Mucosa of rectum (tissue), 2 donors: ENCODE measurements around the gene CYP4F12.

Source experiments
- H3K27ac ChIP-seq, 2 donors: one replicate each; pipeline ENCODE4 v1.7.0; 2013; ENCODE audit warnings: inconsistent platforms in 2 of 2, low read depth in 2 of 2, low read length in 2 of 2
- H3K27me3 ChIP-seq, 2 donors: one replicate each; pipeline ENCODE4 v1.7.0; 2013; ENCODE audit warnings: low read length in 2 of 2; ENCODE audit not compliant: control insufficient read depth in 2 of 2, insufficient read depth in 2 of 2
- H3K36me3 ChIP-seq, 2 donors: one replicate each; pipeline ENCODE4 v1.7.0; 2013; ENCODE audit warnings: low read length in 2 of 2; ENCODE audit not compliant: control insufficient read depth in 2 of 2, insufficient read depth in 2 of 2
- H3K4me1 ChIP-seq, 2 donors: one replicate each; pipeline ENCODE4 v1.7.0; 2013; ENCODE audit warnings: low read length in 2 of 2, mild to moderate bottlenecking in 1 of 2; ENCODE audit not compliant: control insufficient read depth in 2 of 2, insufficient read depth in 2 of 2
- H3K4me3 ChIP-seq, 2 donors: one replicate each; pipeline ENCODE4 v1.7.0; 2013; ENCODE audit warnings: low read length in 2 of 2
- H3K9ac ChIP-seq, 2 donors: one replicate each; pipeline ENCODE4 v1.7.0; 2013; ENCODE audit warnings: low read length in 2 of 2, low read depth in 1 of 2, mild to moderate bottlenecking in 1 of 2
- H3K9me3 ChIP-seq, 2 donors: one replicate each; pipeline ENCODE4 v1.7.0; 2013; ENCODE audit warnings: low read length in 2 of 2; ENCODE audit not compliant: control insufficient read depth in 2 of 2
- donor health status: healthy.
- donor health status: Normal muscosa, but diverticular disease.

Gene CYP4F12

GRCh38 chr19:15714638-15715037 lies 41.8 kb downstream of the CYP4F12 start:
- Histone ChIP-seq H3K27me3 (no peaks in the 10 kb centered on the region), H3K9me3 (no peaks in the 10 kb centered on the region), H3K4me3 (no peak overlapping the region), H3K27ac (no peak overlapping the region), H3K9ac (no peak overlapping the region), H3K36me3 (no peaks in the 10 kb centered on the region), H3K4me1 (peaks cover 5 to 9% of the 10 kb centered on the region in 2 donors)

GRCh38 chr19:15715642-15716041 lies 42.8 kb downstream of the CYP4F12 start:
- Histone ChIP-seq H3K27me3 (no peaks in the 10 kb centered on the region), H3K4me3 (no peak overlapping the region), H3K4me1 (peaks cover 5 to 9% of the 10 kb centered on the region in 2 donors), H3K9me3 (no peaks in the 10 kb centered on the region), H3K9ac (no peak overlapping the region), H3K36me3 (no peaks in the 10 kb centered on the region), H3K27ac (peak overlapping the region in 1 of 2 donors; percentile 66)

GRCh38 chr19:15717809-15718208 lies 44.9 kb downstream of the CYP4F12 start:
- Histone ChIP-seq H3K27me3 (peaks cover 1 to 4% of the 10 kb centered on the region in 2 donors), H3K9ac (no peak overlapping the region), H3K27ac (no peak overlapping the region), H3K4me1 (peaks cover 5 to 9% of the 10 kb centered on the region in 2 donors), H3K36me3 (no peaks in the 10 kb centered on the region), H3K4me3 (no peak overlapping the region), H3K9me3 (no peaks in the 10 kb centered on the region)

- Histone ChIP-seq H3K4me3 (no peak overlapping the region), H3K9ac (no peak overlapping the region), H3K36me3 (no peaks in the 10 kb centered on the region), H3K27ac (no peak overlapping the region), H3K4me1 (peaks cover 2 to 3% of the 10 kb centered on the region in 2 donors), H3K27me3 (peaks cover 9 to 15% of the 10 kb centered on the region in 2 donors), H3K9me3 (no peaks in the 10 kb centered on the region)
Observed at GRCh38 chr19:15721268-15721667, 48.4 kb downstream of the CYP4F12 start.

GRCh38 chr19:15722956-15723355 lies 50.1 kb downstream of the CYP4F12 start:
- Histone ChIP-seq H3K36me3 (no peaks in the 10 kb centered on the region), H3K4me3 (no peak overlapping the region), H3K27ac (no peak overlapping the region), H3K9ac (no peak overlapping the region), H3K9me3 (no peaks in the 10 kb centered on the region), H3K27me3 (peaks cover 9 to 17% of the 10 kb centered on the region in 2 donors), H3K4me1 (no peaks in the 10 kb centered on the region)

- Histone ChIP-seq H3K36me3 (no peaks in the 10 kb centered on the region), H3K9ac (no peak within 1 kb of the TSS)
Observed at GRCh38 chr19:15727724-15728123, 54.8 kb downstream of the CYP4F12 start, which contains the start of gene OR10H2. OR10H2 (plus strand) TSS chr19:15728024; CDS start chr19:15728044, 20 bp downstream.

GRCh38 chr19:15730538-15730937 lies 57.7 kb downstream of the CYP4F12 start:
- no peaks in the 10 kb centered on the region for H3K9me3 ChIP-seq
- H3K27ac ChIP-seq: no peak overlapping the region
- H3K4me1 ChIP-seq: no peaks in the 10 kb centered on the region
- no peak overlapping the region for H3K9ac ChIP-seq
- no peak overlapping the region for H3K4me3 ChIP-seq
- no peaks in the 10 kb centered on the region for H3K36me3 ChIP-seq
- H3K27me3 ChIP-seq: peaks cover 0 to 5% of the 10 kb centered on the region in 2 donors

More at GRCh38 chr19:15727724-15728123, 54.8 kb downstream of the CYP4F12 start, which contains the start of gene OR10H2:
- no peaks in the 10 kb centered on the region for H3K4me1 ChIP-seq
- H3K27ac ChIP-seq: no peak within 1 kb of the TSS
- H3K4me3 ChIP-seq: no peak within 1 kb of the TSS
- H3K9me3 ChIP-seq: no peaks in the 10 kb centered on the region
- peaks cover 8 to 13% of the 10 kb centered on the region in 2 donors for H3K27me3 ChIP-seq

GRCh38 chr19:15732388-15732787 lies 59.5 kb downstream of the CYP4F12 start:
- H3K27ac ChIP-seq: no peak overlapping the region
- no peaks in the 10 kb centered on the region for H3K9me3 ChIP-seq
- H3K27me3 ChIP-seq: no peaks in the 10 kb centered on the region

GRCh38 chr19:15733895-15734294 lies 61.0 kb downstream of the CYP4F12 start:
- no peak overlapping the region for H3K4me3 ChIP-seq
- H3K4me1 ChIP-seq: no peaks in the 10 kb centered on the region
- no peaks in the 10 kb centered on the region for H3K36me3 ChIP-seq
- H3K27ac ChIP-seq: no peak overlapping the region
- no peak overlapping the region for H3K9ac ChIP-seq
- no peaks in the 10 kb centered on the region for H3K9me3 ChIP-seq
- H3K27me3 ChIP-seq: no peaks in the 10 kb centered on the region

More at GRCh38 chr19:15732388-15732787, 59.5 kb downstream of the CYP4F12 start:
- no peak overlapping the region for H3K9ac ChIP-seq
- no peaks in the 10 kb centered on the region for H3K36me3 ChIP-seq
- no peak overlapping the region for H3K4me3 ChIP-seq
- no peaks in the 10 kb centered on the region for H3K4me1 ChIP-seq

GRCh38 chr19:15737722-15738121 lies 64.8 kb downstream of the CYP4F12 start, which contains the start of gene OR10H3:
OR10H3 (plus strand) TSS chr19:15737985; CDS start chr19:15741393, 3,408 bp downstream.
- no peak within 1 kb of the TSS for H3K9ac ChIP-seq
- peaks cover 0 to 5% of the 10 kb centered on the region in 2 donors for H3K9me3 ChIP-seq
- no peaks in the 10 kb centered on the region for H3K36me3 ChIP-seq
- H3K27me3 ChIP-seq: no peaks in the 10 kb centered on the region
- no peak within 1 kb of the TSS for H3K27ac ChIP-seq
- no peak within 1 kb of the TSS for H3K4me3 ChIP-seq
- no peaks in the 10 kb centered on the region for H3K4me1 ChIP-seq
